Panc1 (cell line): ENCODE data around the gene HSPB9. TPM values are rescaled to one million over a fixed set of nuclear protein-coding genes. Genes with fewer than 3 reads are reported as not detected.

Experiments used
- ATAC-seq: fragments of 200-7000 bp; cut with Tn5 transposase; 2 replicates; pipeline ENCODE4 v1.9.1; 2020; ENCODE audit warnings: mild to moderate bottlenecking, moderate library complexity
- BruUV-seq: library from RNA; stranded (reverse); fragments of 400-500 nt; replicated peaks from 2 replicates; lab custom pipeline; 2021; lab: Mats Ljungman, UMichigan
- CTCF ChIA-PET: fragments of 300-600 bp; sonication (Branson Sonifier 250); formaldehyde crosslinking; loops from one replicate; lab custom pipeline; 2022; ENCODE audit warnings: antibody characterized with exemption; lab: Charles Lee
- POLR2A ChIA-PET: fragments of 300-600 bp; sonication (Branson Sonifier 250); formaldehyde crosslinking; loops from one replicate; lab custom pipeline; 2022; ENCODE audit warnings: antibody characterized with exemption; lab: Charles Lee
- DNase-seq: peaks from one replicate; pipeline ENCODE4 v3.0.0-alpha.2; 2010; ENCODE audit warnings: low read depth, low spot score
- H3K27ac ChIP-seq: 2 replicates; pipeline ENCODE4 v1.5.1; 2011; ENCODE audit warnings: mild to moderate bottlenecking, low read length, inconsistent platforms
- H3K27me3 ChIP-seq: fragments of 200-500 bp; sonication (Bioruptor generic); 2 replicates; pipeline ENCODE4 v1.6.0; 2014; ENCODE audit warnings: low read length, inconsistent platforms; ENCODE audit not compliant: control insufficient read depth, insufficient read depth
- H3K36me3 ChIP-seq: fragments of 200-500 bp; sonication (Bioruptor generic); 2 replicates; pipeline ENCODE4 v1.5.1; 2014; ENCODE audit warnings: inconsistent platforms, mild to moderate bottlenecking, low read length, moderate library complexity; ENCODE audit not compliant: control insufficient read depth, insufficient read depth
- H3K4me1 ChIP-seq: 2 replicates; pipeline ENCODE4 v1.5.1; 2011; ENCODE audit warnings: inconsistent platforms, mild to moderate bottlenecking, low read length, moderate library complexity; ENCODE audit not compliant: control insufficient read depth, insufficient read depth
- H3K4me3 ChIP-seq, 2 experiments: 2 replicates each; pipeline ENCODE4 v1.5.1; 2011 to 2012; ENCODE audit warnings: low read depth in 2 of 2, low read length in 2 of 2, mild to moderate bottlenecking in 2 of 2, inconsistent platforms in 1 of 2, moderate library complexity in 1 of 2
- H3K9me3 ChIP-seq: fragments of 200-500 bp; sonication (Bioruptor generic); 2 replicates; pipeline ENCODE4 v1.5.1; 2014; ENCODE audit warnings: low read depth, mild to moderate bottlenecking, inconsistent platforms, low read length, moderate library complexity; ENCODE audit not compliant: control insufficient read depth, insufficient read depth
- CTCF ChIP-seq: fragments of 450-650 bp; IDR thresholded peaks from 2 replicates; pipeline ENCODE4 v1.5.1; 2017; ENCODE audit warnings: mild to moderate bottlenecking
- POLR2AphosphoS5 ChIP-seq: IDR thresholded peaks from 2 replicates; pipeline ENCODE4 v1.6.1; 2012; ENCODE audit warnings: mild to moderate bottlenecking, low read depth, low read length, moderate library complexity
- REST ChIP-seq, 2 experiments: IDR thresholded peaks; 2 replicates each; pipeline ENCODE4 v1.6.1; 2011 to 2012; ENCODE audit warnings: low read depth in 2 of 2, control low read depth in 1 of 2, low read length in 1 of 2, mild to moderate bottlenecking in 1 of 2, moderate library complexity in 1 of 2; ENCODE audit not compliant: insufficient read depth in 1 of 2
- SIN3A ChIP-seq: IDR thresholded peaks from 2 replicates; pipeline ENCODE4 v1.6.1; 2012; ENCODE audit warnings: low read depth, mild to moderate bottlenecking, low read length, moderate library complexity, borderline replicate concordance; ENCODE audit not compliant: insufficient read depth
- TCF7L2 ChIP-seq: IDR thresholded peaks from 2 replicates; pipeline ENCODE4 v1.6.1; 2011; ENCODE audit warnings: mild to moderate bottlenecking, low read depth, low read length, inconsistent platforms
- in situ Hi-C: cut with HindIII; loops from 2 replicates; pipeline ENCODE4 v1.10.0; 2016; ENCODE audit warnings: low sequenced_read_pairs, low pct_unique_long_range_greater_than_20kb
- intact Hi-C: fragments of 100-400 bp; cut with micrococcal nuclease; formaldehyde crosslinking; loops from one replicate; pipeline ENCODE4 v1.10.0; 2022; ENCODE audit not compliant: unreplicated experiment
- total RNA-seq: library from RNA; stranded (reverse); gene quantifications from one replicate; pipeline ENCODE4 v1.2.1, GENCODE V29; 2021; ENCODE audit not compliant: unreplicated experiment

The HSPB9 gene
- total RNA-seq, 1 experiment from 2014 or later = not detected

- H3K9me3 ChIP-seq = no peaks in the 10 kb centered on the region
- ATAC-seq = no peak
- H3K27me3 ChIP-seq = no peaks in the 10 kb centered on the region
- TF ChIP-seq POLR2AphosphoS5 (no peak), REST (IDR thresholded peaks at IDR 0.05; ENCODE audit: insufficient read depth in 1 of 2, low read depth in 2 of 2, low read length in 1 of 2) (no peak), TCF7L2 (no peak), CTCF (no peak), SIN3A (no peak)
- no peak for DNase-seq
- H3K4me1 ChIP-seq = no peaks in the 10 kb centered on the region
- H3K4me3 ChIP-seq = no peak overlapping the region
- intact Hi-C loops (no loop called here), in situ Hi-C loops (no loop called here)
- BruUV-seq = no TSS peak
- H3K36me3 ChIP-seq = no peaks in the 10 kb centered on the region
- POLR2A ChIA-PET = interaction anchor here (0.6 kb wide), 1 partner anchor 1719 kb away, joined by 3 read pairs; no protein-coding TSS in a partner anchor
- H3K27ac ChIP-seq = no peak overlapping the region
- CTCF ChIA-PET = no interaction called here
Observed at GRCh38 chr17:42166196-42166763, 43.7 kb downstream of the HSPB9 start.

- in situ Hi-C loops (no loop called here), intact Hi-C loops (no loop called here)
- no peak for ATAC-seq
- no peak for DNase-seq
- Histone ChIP-seq H3K27ac (no peak overlapping the region), H3K27me3 (no peaks in the 10 kb centered on the region), H3K36me3 (no peaks in the 10 kb centered on the region), H3K9me3 (no peaks in the 10 kb centered on the region), H3K4me1 (no peaks in the 10 kb centered on the region), H3K4me3 (no peak overlapping the region)
- TF ChIP-seq REST (IDR thresholded peaks at IDR 0.05; ENCODE audit: insufficient read depth in 1 of 2, low read depth in 2 of 2, low read length in 1 of 2) (no peak), SIN3A (no peak), CTCF (no peak), POLR2AphosphoS5 (no peak), TCF7L2 (no peak)
- ChIA-PET POLR2A (no interaction called here), CTCF (no interaction called here)
- no TSS peak for BruUV-seq
Observed at GRCh38 chr17:42167807-42168206, 45.2 kb downstream of the HSPB9 start.
